Neural progenitor cell (in vitro differentiated cells): ENCODE measurements around the gene TELO2. TPM values are rescaled to one million over a fixed set of nuclear protein-coding genes. Genes with fewer than 3 reads are reported as not detected.
A peak's percentile ranks its signal among the peaks of the same experiment; 100 is the strongest.
"Not testable (repeated sequence)": the region's sequence is repeated elsewhere in the genome, so short reads cannot be mapped to it uniquely, and the experiment has no call there.

ENCODE experiments used
- DNase-seq: peaks from one replicate; pipeline ENCODE4 v3.0.0-alpha.2; 2016; ENCODE audit warnings: low spot score
- H2AFZ ChIP-seq: fragments of 200-600 bp; sonication (generic); replicated peaks from 2 replicates; pipeline ENCODE4 v1.6.1; 2016; ENCODE audit warnings: antibody characterized with exemption
- H3F3A ChIP-seq: fragments of 200-600 bp; sonication (generic); 2 replicates; pipeline ENCODE4 v1.6.1; 2016; ENCODE audit warnings: antibody characterized with exemption, low read depth
- H3K27ac ChIP-seq: fragments of 200-600 bp; sonication (generic); 2 replicates; pipeline ENCODE4 v1.5.1; 2016; ENCODE audit warnings: mild to moderate bottlenecking
- H3K27me3 ChIP-seq: fragments of 200-600 bp; sonication (generic); 2 replicates; pipeline ENCODE4 v1.6.1; 2016; ENCODE audit warnings: mild to moderate bottlenecking, moderate library complexity
- H3K36me3 ChIP-seq: fragments of 200-600 bp; sonication (generic); 2 replicates; pipeline ENCODE4 v1.5.1; 2016
- H3K4me1 ChIP-seq: fragments of 200-600 bp; sonication (generic); 2 replicates; pipeline ENCODE4 v1.6.1; 2016; ENCODE audit warnings: mixed run types
- H3K4me2 ChIP-seq: fragments of 200-600 bp; sonication (generic); 2 replicates; pipeline ENCODE4 v1.6.1; 2016
- H3K4me3 ChIP-seq: fragments of 200-600 bp; sonication (generic); 2 replicates; pipeline ENCODE4 v1.5.1; 2016
- H3K79me2 ChIP-seq: fragments of 200-600 bp; sonication (generic); 2 replicates; pipeline ENCODE4 v1.6.1; 2016; ENCODE audit warnings: low read depth
- H3K9ac ChIP-seq: fragments of 200-600 bp; sonication (generic); 2 replicates; pipeline ENCODE4 v1.6.1; 2016
- H3K9me3 ChIP-seq: fragments of 200-600 bp; sonication (generic); 2 replicates; pipeline ENCODE4 v1.5.1; 2016; ENCODE audit warnings: low read depth
- H4K20me1 ChIP-seq: fragments of 200-600 bp; sonication (generic); 2 replicates; pipeline ENCODE4 v1.6.1; 2016; ENCODE audit warnings: low read depth
- H3K27ac Mint-ChIP-seq: 3 replicates; pipeline ENCODE4 v1.8.0; 2021; ENCODE audit warnings: mixed read lengths
- H3K27me3 Mint-ChIP-seq: 2 replicates; pipeline ENCODE4 v1.8.0; 2022; ENCODE audit warnings: low read depth, mild to moderate bottlenecking, inconsistent platforms, moderate library complexity, mixed read lengths; ENCODE audit not compliant: insufficient read depth
- H3K36me3 Mint-ChIP-seq: 3 replicates; pipeline ENCODE4 v1.8.0; 2021; ENCODE audit warnings: mixed read lengths
- H3K4me1 Mint-ChIP-seq: 3 replicates; pipeline ENCODE4 v1.8.0; 2021; ENCODE audit warnings: mixed read lengths
- H3K4me3 Mint-ChIP-seq: 3 replicates; pipeline ENCODE4 v1.8.0; 2021; ENCODE audit warnings: mild to moderate bottlenecking, moderate library complexity, mixed read lengths
- H3K9me3 Mint-ChIP-seq: 3 replicates; pipeline ENCODE4 v1.8.0; 2020; ENCODE audit warnings: mixed read lengths
- CTCF ChIP-seq: fragments of 200-600 bp; sonication (generic); IDR thresholded peaks from 2 replicates; pipeline ENCODE4 v1.5.1; 2017; ENCODE audit warnings: antibody characterized with exemption, mild to moderate bottlenecking
- EZH2 ChIP-seq: fragments of 200-600 bp; sonication (generic); IDR thresholded peaks from 2 replicates; pipeline ENCODE4 v1.6.1; 2017; ENCODE audit warnings: antibody characterized with exemption, mild to moderate bottlenecking, moderate library complexity
- EZH2phosphoT487 ChIP-seq: fragments of 200-600 bp; sonication (generic); IDR thresholded peaks from 2 replicates; pipeline ENCODE4 v1.6.1; 2017; ENCODE audit warnings: antibody characterized with exemption
- total RNA-seq: library from RNA; depleted of rRNA; stranded (reverse); fragments of >200 nt; gene quantifications from 2 replicates; pipeline ENCODE4 v1.2.3, GENCODE V29; 2015; ENCODE audit warnings: low replicate concordance

The TELO2 gene
- total RNA-seq, 1 donor from 2014 or later, result 18.3 TPM

- H3K27ac Mint-ChIP-seq, result no peak overlapping the region
- Histone ChIP-seq H2AFZ (no peak overlapping the region), H3K9ac (no peak overlapping the region), H3K4me2 (no peak overlapping the region), H3K4me3 (no peak overlapping the region), H3K27me3 (no peaks in the 10 kb centered on the region), H3F3A (no peaks in the 10 kb centered on the region), H3K4me1 (no peaks in the 10 kb centered on the region), H4K20me1 (peaks cover 9% of the 10 kb centered on the region), H3K79me2 (peaks cover 68% of the 10 kb centered on the region), H3K9me3 (no peaks in the 10 kb centered on the region), H3K27ac (no peak overlapping the region), H3K36me3 (no peaks in the 10 kb centered on the region)
- H3K4me1 Mint-ChIP-seq, result peaks cover 14% of the 10 kb centered on the region
- H3K9me3 Mint-ChIP-seq, result no peaks in the 10 kb centered on the region
- H3K27me3 Mint-ChIP-seq, result peaks cover 12% of the 10 kb centered on the region
- no peak overlapping the region for H3K4me3 Mint-ChIP-seq
- no peaks in the 10 kb centered on the region for H3K36me3 Mint-ChIP-seq
- no peak for DNase-seq
- no peak for TF ChIP-seq EZH2phosphoT487
- TF ChIP-seq CTCF, result no peak
- TF ChIP-seq EZH2, result no peak
These were observed 24.7 kb upstream of the TELO2 start for GRCh38 chr16:1468426-1468810.

- DNase-seq, H3K36me3 ChIP-seq, H3K27ac Mint-ChIP-seq, H3F3A ChIP-seq, H3K9me3 Mint-ChIP-seq, H3K4me3 ChIP-seq, H3K4me1 ChIP-seq, H3K27ac ChIP-seq, H3K36me3 Mint-ChIP-seq, H3K4me3 Mint-ChIP-seq, H3K9ac ChIP-seq, H2AFZ ChIP-seq, H3K4me2 ChIP-seq, H3K27me3 ChIP-seq, H3K9me3 ChIP-seq, H4K20me1 ChIP-seq: not testable (repeated sequence)
- H3K79me2 ChIP-seq, result peaks cover 75% of the 10 kb centered on the region
- Mint-ChIP-seq H3K27me3 (peaks cover 12% of the 10 kb centered on the region), H3K4me1 (peaks cover 16% of the 10 kb centered on the region)
These were observed 24.0 kb upstream of the TELO2 start for GRCh38 chr16:1469141-1469540.

- no peaks in the 10 kb centered on the region for H3F3A ChIP-seq
- H3K36me3 Mint-ChIP-seq, result no peaks in the 10 kb centered on the region
- peaks cover 9% of the 10 kb centered on the region for H3K4me1 ChIP-seq
- no peaks in the 10 kb centered on the region for H3K9me3 Mint-ChIP-seq
- no peak overlapping the region for H3K27ac Mint-ChIP-seq
- H3K27me3 ChIP-seq, result no peaks in the 10 kb centered on the region
- H3K27me3 Mint-ChIP-seq, result peaks cover 11% of the 10 kb centered on the region
- no peak overlapping the region for H3K4me2 ChIP-seq
- H3K27ac ChIP-seq, result no peak overlapping the region
- DNase-seq, result no peak
- peaks cover 16% of the 10 kb centered on the region for H3K4me1 Mint-ChIP-seq
- H3K9me3 ChIP-seq, result no peaks in the 10 kb centered on the region
- H3K4me3 Mint-ChIP-seq, result no peak overlapping the region
- H3K79me2 ChIP-seq, result peaks cover 79% of the 10 kb centered on the region
- no peak overlapping the region for H3K4me3 ChIP-seq
- H3K9ac ChIP-seq, result no peak overlapping the region
- no peaks in the 10 kb centered on the region for H3K36me3 ChIP-seq
- TF ChIP-seq EZH2, result no peak
- no peak for TF ChIP-seq CTCF
- TF ChIP-seq EZH2phosphoT487, result no peak
- H4K20me1 ChIP-seq, result peaks cover 9% of the 10 kb centered on the region
- no peak overlapping the region for H2AFZ ChIP-seq
These were observed 23.4 kb upstream of the TELO2 start for GRCh38 chr16:1469693-1470201.

GRCh38 chr16:1470481-1471251 lies 22.5 kb upstream of the TELO2 start:
- peaks cover 79% of the 10 kb centered on the region for H3K79me2 ChIP-seq
- Mint-ChIP-seq H3K4me3 (peak overlapping the region; percentile 52), H3K4me1 (peaks cover 20% of the 10 kb centered on the region), H3K9me3 (no peaks in the 10 kb centered on the region), H3K36me3 (no peaks in the 10 kb centered on the region), H3K27me3 (peaks cover 8% of the 10 kb centered on the region), H3K27ac (peak overlapping the region; percentile 70)
- no peak for DNase-seq
- H3K36me3 ChIP-seq, result no peaks in the 10 kb centered on the region
- no peak overlapping the region for H3K4me2 ChIP-seq
- H3K4me1 ChIP-seq, result peaks cover 9% of the 10 kb centered on the region
- H3K9me3 ChIP-seq, result no peaks in the 10 kb centered on the region
- TF ChIP-seq CTCF, result no peak
- no peak for TF ChIP-seq EZH2phosphoT487
- TF ChIP-seq EZH2, result no peak
- H3K27ac ChIP-seq, result no peak overlapping the region
- H2AFZ ChIP-seq, result no peak overlapping the region
- peaks cover 7% of the 10 kb centered on the region for H3F3A ChIP-seq
- H3K27me3 ChIP-seq, result no peaks in the 10 kb centered on the region
- no peak overlapping the region for H3K4me3 ChIP-seq
- no peak overlapping the region for H3K9ac ChIP-seq
- H4K20me1 ChIP-seq, result peaks cover 9% of the 10 kb centered on the region
